ENCODE data around the gene HOXA3. TPM values are rescaled to one million over a fixed set of nuclear protein-coding genes. Genes with fewer than 3 reads are reported as not detected.

The HOXA3 gene
- total RNA-seq, 2 experiments from 2014 or later: not detected

GRCh38 chr7:27141923-27142579 is 10.3 kb downstream of the HOXA3 start:
- Mint-ChIP-seq H3K27ac (no peak overlapping the region), H3K27me3 (peaks cover 36% of the 10 kb centered on the region), H3K36me3 (no peaks in the 10 kb centered on the region), H3K4me3 (no peak overlapping the region), H3K9me3 (ENCODE audit: low read depth) (no peaks in the 10 kb centered on the region), H3K4me1 (no peaks in the 10 kb centered on the region)
- CTCF ChIA-PET: interaction anchor here (0.7 to 1.3 kb wide), 2 partner anchors 10 to 19 kb away, joined by 3 read pairs; partner anchors contain the start of gene HOXA3
- DNase-seq: no peak
- ATAC-seq: no peak

- Mint-ChIP-seq H3K27me3 (peaks cover 36% of the 10 kb centered on the region), H3K4me1 (no peaks in the 10 kb centered on the region), H3K9me3 (ENCODE audit: low read depth) (no peaks in the 10 kb centered on the region), H3K4me3 (no peak overlapping the region), H3K36me3 (no peaks in the 10 kb centered on the region), H3K27ac (no peak overlapping the region)
- DNase-seq: no peak
- ATAC-seq: no peak
- CTCF ChIA-PET: interaction anchor here (0.7 to 1.3 kb wide), 2 partner anchors 11 to 20 kb away, joined by 3 read pairs; partner anchors contain the start of gene HOXA3
These were observed 11.1 kb downstream of the HOXA3 start for GRCh38 chr7:27141137-27141922.

GRCh38 chr7:27140126-27140857 is 12.1 kb downstream of the HOXA3 start:
- CTCF ChIA-PET: interaction anchor here (1.3 kb wide), 1 partner anchor 21 kb away, joined by 3 read pairs; no protein-coding TSS in a partner anchor
- H3K27me3 Mint-ChIP-seq: peaks cover 39% of the 10 kb centered on the region
- ATAC-seq: no peak
- H3K36me3 Mint-ChIP-seq: no peaks in the 10 kb centered on the region
- H3K27ac Mint-ChIP-seq: no peak overlapping the region
- no peak for DNase-seq
- H3K4me3 Mint-ChIP-seq: no peak overlapping the region
- H3K9me3 Mint-ChIP-seq (ENCODE audit: low read depth): no peaks in the 10 kb centered on the region
- H3K4me1 Mint-ChIP-seq: peaks cover 10% of the 10 kb centered on the region

GRCh38 chr7:27139334-27140125 is 12.9 kb downstream of the HOXA3 start:
- H3K9me3 Mint-ChIP-seq (ENCODE audit: low read depth): no peaks in the 10 kb centered on the region
- H3K27me3 Mint-ChIP-seq: peaks cover 45% of the 10 kb centered on the region
- H3K4me1 Mint-ChIP-seq: peaks cover 17% of the 10 kb centered on the region
- ATAC-seq (no peak), DNase-seq (no peak)
- no peak overlapping the region for H3K27ac Mint-ChIP-seq
- no peak overlapping the region for H3K4me3 Mint-ChIP-seq
- CTCF ChIA-PET: no interaction called here
- no peaks in the 10 kb centered on the region for H3K36me3 Mint-ChIP-seq

GRCh38 chr7:27138985-27139333 is 13.4 kb downstream of the HOXA3 start:
- Mint-ChIP-seq H3K4me1 (peaks cover 23% of the 10 kb centered on the region), H3K4me3 (no peak overlapping the region), H3K9me3 (ENCODE audit: low read depth) (no peaks in the 10 kb centered on the region), H3K27ac (no peak overlapping the region), H3K27me3 (peaks cover 48% of the 10 kb centered on the region), H3K36me3 (no peaks in the 10 kb centered on the region)
- DNase-seq (no peak), ATAC-seq (no peak)
- CTCF ChIA-PET: no interaction called here

GRCh38 chr7:27138472-27138871 is 13.9 kb downstream of the HOXA3 start:
- Mint-ChIP-seq H3K27ac (no peak overlapping the region), H3K36me3 (no peaks in the 10 kb centered on the region), H3K4me3 (no peak overlapping the region), H3K27me3 (peaks cover 53% of the 10 kb centered on the region), H3K9me3 (ENCODE audit: low read depth) (no peaks in the 10 kb centered on the region), H3K4me1 (peaks cover 27% of the 10 kb centered on the region)
- DNase-seq (no peak), ATAC-seq (no peak)
- CTCF ChIA-PET: no interaction called here

- H3K27me3 Mint-ChIP-seq: peaks cover 60% of the 10 kb centered on the region
- CTCF ChIA-PET: no interaction called here
- H3K9me3 Mint-ChIP-seq (ENCODE audit: low read depth): no peaks in the 10 kb centered on the region
- no peak overlapping the region for H3K4me3 Mint-ChIP-seq
- no peak overlapping the region for H3K27ac Mint-ChIP-seq
- no peaks in the 10 kb centered on the region for H3K36me3 Mint-ChIP-seq
- DNase-seq (no peak), ATAC-seq (no peak)
- H3K4me1 Mint-ChIP-seq: peaks cover 31% of the 10 kb centered on the region
These were observed 14.6 kb downstream of the HOXA3 start for GRCh38 chr7:27137640-27138315.

GRCh38 chr7:27134392-27134791 is 18.0 kb downstream of the HOXA3 start:
- Mint-ChIP-seq H3K4me3 (no peak overlapping the region), H3K27ac (no peak overlapping the region), H3K27me3 (peaks cover 77% of the 10 kb centered on the region), H3K4me1 (peaks cover 33% of the 10 kb centered on the region), H3K9me3 (ENCODE audit: low read depth) (no peaks in the 10 kb centered on the region), H3K36me3 (no peaks in the 10 kb centered on the region)
- CTCF ChIA-PET: interaction anchor here (0.5 to 1.9 kb wide), 3 partner anchors 17 to 35 kb away, joined by 3 to 5 read pairs (median 3); no protein-coding TSS in a partner anchor
- ATAC-seq (no peak), DNase-seq (peak; percentile 51)

- Mint-ChIP-seq H3K9me3 (ENCODE audit: low read depth) (no peaks in the 10 kb centered on the region), H3K36me3 (no peaks in the 10 kb centered on the region), H3K27me3 (peaks cover 81% of the 10 kb centered on the region), H3K4me3 (no peak overlapping the region), H3K4me1 (peaks cover 33% of the 10 kb centered on the region), H3K27ac (no peak overlapping the region)
- ATAC-seq: no peak
- no peak for DNase-seq
- CTCF ChIA-PET: interaction anchor here (0.5 to 1.9 kb wide), 3 partner anchors 17 to 34 kb away, joined by 3 to 5 read pairs (median 3); no protein-coding TSS in a partner anchor
These were observed 18.8 kb downstream of the HOXA3 start for GRCh38 chr7:27133409-27134231.

GRCh38 chr7:27132978-27133377 is 19.4 kb downstream of the HOXA3 start:
- peaks cover 80% of the 10 kb centered on the region for H3K27me3 Mint-ChIP-seq
- no peaks in the 10 kb centered on the region for H3K9me3 Mint-ChIP-seq (ENCODE audit: low read depth)
- ATAC-seq (no peak), DNase-seq (no peak)
- no peaks in the 10 kb centered on the region for H3K36me3 Mint-ChIP-seq
- H3K4me3 Mint-ChIP-seq: no peak overlapping the region
- H3K27ac Mint-ChIP-seq: no peak overlapping the region
- CTCF ChIA-PET: no interaction called here
- H3K4me1 Mint-ChIP-seq: peaks cover 33% of the 10 kb centered on the region

- H3K36me3 Mint-ChIP-seq: no peaks in the 10 kb centered on the region
- peaks cover 33% of the 10 kb centered on the region for H3K4me1 Mint-ChIP-seq
- peaks cover 80% of the 10 kb centered on the region for H3K27me3 Mint-ChIP-seq
- DNase-seq (no peak), ATAC-seq (no peak)
- H3K9me3 Mint-ChIP-seq (ENCODE audit: low read depth): no peaks in the 10 kb centered on the region
- H3K4me3 Mint-ChIP-seq: no peak overlapping the region
- CTCF ChIA-PET: interaction anchor here (1.1 to 2.8 kb wide), 2 partner anchors 18 to 1281 kb away, joined by 3 to 18 read pairs; no protein-coding TSS in a partner anchor
- no peak overlapping the region for H3K27ac Mint-ChIP-seq
These were observed 20.2 kb downstream of the HOXA3 start for GRCh38 chr7:27132214-27132613.

- H3K9me3 Mint-ChIP-seq (ENCODE audit: low read depth): no peaks in the 10 kb centered on the region
- H3K36me3 Mint-ChIP-seq: no peaks in the 10 kb centered on the region
- CTCF ChIA-PET: interaction anchor here (1.1 to 2.8 kb wide), 5 partner anchors 18 to 1280 kb away, joined by 3 to 18 read pairs (median 4); no protein-coding TSS in a partner anchor
- peaks cover 80% of the 10 kb centered on the region for H3K27me3 Mint-ChIP-seq
- no peak overlapping the region for H3K27ac Mint-ChIP-seq
- ATAC-seq: no peak
- H3K4me1 Mint-ChIP-seq: peaks cover 33% of the 10 kb centered on the region
- no peak for DNase-seq
- H3K4me3 Mint-ChIP-seq: peak overlapping the region; percentile 62
These were observed 21.0 kb downstream of the HOXA3 start for GRCh38 chr7:27131390-27131819.

Measured in activated CD8-positive, alpha-beta memory T cell treated with anti-CD3 and anti-CD28 coated beads, Interleukin-2, amount 10 ng/mL, durations not matched to agents 7 days and 5 days (primary cell).